Endothelial cell of hepatic sinusoid (primary cell): Measurements from ENCODE around the gene GTF3A.

Experiments
- in situ Hi-C: cut with HindIII; loops from 2 replicates; pipeline ENCODE4 v1.10.0; 2017; ENCODE audit warnings: low sequenced_read_pairs

GTF3A gene

GRCh38 chr13:27403727-27404385 lies 20.6 kb upstream of the GTF3A start:
- in situ Hi-C loops, result no loop called here

GRCh38 chr13:27404680-27405079 lies 19.7 kb upstream of the GTF3A start:
- in situ Hi-C loops, result no loop called here

- in situ Hi-C loops, result no loop called here
Observed at GRCh38 chr13:27405546-27406134, 18.8 kb upstream of the GTF3A start.

- in situ Hi-C loops, result no loop called here
Observed at GRCh38 chr13:27406178-27406939, 18.1 kb upstream of the GTF3A start.

- in situ Hi-C loops, result no loop called here
Observed at GRCh38 chr13:27408074-27408473, 16.3 kb upstream of the GTF3A start.

GRCh38 chr13:27409013-27409412 lies 15.4 kb upstream of the GTF3A start:
- in situ Hi-C loops, result no loop called here

- in situ Hi-C loops, result no loop called here
Observed at GRCh38 chr13:27411341-27411740, 13.1 kb upstream of the GTF3A start.

- in situ Hi-C loops, result no loop called here
Observed at GRCh38 chr13:27415116-27415515, 9.3 kb upstream of the GTF3A start.

GRCh38 chr13:27419328-27419727 lies 5.1 kb upstream of the GTF3A start:
- in situ Hi-C loops, result no loop called here

GRCh38 chr13:27421101-27421871 lies 3.1 kb upstream of the GTF3A start:
- in situ Hi-C loops, result no loop called here

- in situ Hi-C loops, result no loop called here
Observed at GRCh38 chr13:27423333-27423732, 1.1 kb upstream of the GTF3A start.

- in situ Hi-C loops, result no loop called here
Observed at GRCh38 chr13:27425158-27425917, 919 bp downstream of the GTF3A start.

- in situ Hi-C loops, result no loop called here
Observed at GRCh38 chr13:27425918-27426630, 1.7 kb downstream of the GTF3A start.

- in situ Hi-C loops, result no loop called here
Observed at GRCh38 chr13:27427641-27428040, 3.2 kb downstream of the GTF3A start.

GRCh38 chr13:27428160-27428559 lies 3.7 kb downstream of the GTF3A start:
- in situ Hi-C loops, result no loop called here

GRCh38 chr13:27432180-27432579 lies 7.8 kb downstream of the GTF3A start:
- in situ Hi-C loops, result no loop called here

- in situ Hi-C loops, result no loop called here
Observed at GRCh38 chr13:27432611-27433210, 8.3 kb downstream of the GTF3A start.

- in situ Hi-C loops, result no loop called here
Observed at GRCh38 chr13:27437126-27437525, 12.7 kb downstream of the GTF3A start.

GRCh38 chr13:27440408-27440807 lies 16.0 kb downstream of the GTF3A start:
- in situ Hi-C loops, result no loop called here
